CD4-positive, alpha-beta T cell treated with Interleukin-10 for 1 hour (primary cell): Measurements from ENCODE around the gene GGTLC1.
"Not testable (repeated sequence)": the region's sequence is repeated elsewhere in the genome, so short reads cannot be mapped to it uniquely, and the experiment has no call there.

Experiments
- DNase-seq: peaks from one replicate; pipeline ENCODE4 v3.0.0-alpha.2; 2020

Gene GGTLC1

DNA sequence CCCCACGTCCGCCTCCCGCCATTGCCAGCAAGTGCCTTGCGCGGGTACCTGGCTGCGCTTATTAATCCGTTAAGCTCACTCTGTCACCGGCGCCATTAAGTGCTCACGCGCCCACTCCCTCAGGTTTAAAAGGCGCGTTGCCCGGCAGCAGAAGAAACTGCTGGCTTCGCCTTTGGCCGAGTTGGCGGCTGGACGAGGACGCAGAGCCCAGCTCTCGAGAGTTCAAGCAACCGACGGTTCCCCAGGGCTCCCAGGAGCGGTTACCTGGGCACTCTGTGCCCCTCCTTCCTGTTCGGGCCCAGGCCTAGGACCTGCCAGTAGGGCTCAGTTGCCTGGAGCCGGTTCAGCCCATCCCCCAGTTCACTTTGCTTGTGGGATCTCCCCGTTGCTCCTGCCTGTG, at the start of gene GGTLC1:
TSS of gene GGTLC1 (minus strand) at position 219 of the 400 bp plus-strand sequence. CDS start 2,168 bp downstream, outside the sequence.
- no peak for DNase-seq

DNA sequence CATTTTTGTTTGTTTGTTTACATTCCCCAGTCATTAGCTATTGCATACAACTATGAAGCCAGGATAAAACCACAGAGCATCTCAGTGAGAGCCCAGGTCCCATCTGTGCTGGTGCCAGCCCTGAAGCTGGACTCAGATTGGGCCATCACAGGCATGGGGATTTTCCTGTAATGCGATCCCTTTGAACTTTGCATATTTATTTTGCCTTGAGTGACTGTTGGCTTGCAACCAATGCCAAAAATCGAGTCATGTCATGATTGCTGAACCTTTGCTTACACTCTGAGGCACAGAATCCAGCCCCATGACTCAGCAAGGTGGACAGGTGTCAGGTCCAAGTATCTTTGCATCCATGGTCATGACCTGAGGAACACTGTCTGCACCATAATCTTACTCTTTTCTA, 46.2 kb upstream of the GGTLC1 start:
- no peak for DNase-seq

DNA sequence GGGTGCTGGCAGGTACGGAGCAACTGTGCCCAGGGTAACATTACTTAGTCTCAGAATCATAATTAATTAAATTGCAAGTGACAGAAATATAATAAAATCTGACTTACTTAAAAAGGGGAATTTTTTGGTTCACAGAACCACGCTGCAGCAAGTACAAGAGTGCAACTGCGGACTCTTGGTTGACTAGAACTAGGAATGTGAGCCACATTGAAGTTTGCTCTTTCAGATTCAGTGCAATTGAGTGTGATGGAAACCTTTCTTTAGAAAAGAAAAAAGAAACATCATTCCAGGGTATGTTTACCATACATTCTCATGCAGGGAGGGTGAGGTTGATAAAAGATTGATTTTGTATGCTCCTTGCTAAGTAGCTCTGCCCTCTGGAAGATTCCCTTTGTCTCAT, 45.0 kb upstream of the GGTLC1 start:
- DNase-seq, result no peak

DNA sequence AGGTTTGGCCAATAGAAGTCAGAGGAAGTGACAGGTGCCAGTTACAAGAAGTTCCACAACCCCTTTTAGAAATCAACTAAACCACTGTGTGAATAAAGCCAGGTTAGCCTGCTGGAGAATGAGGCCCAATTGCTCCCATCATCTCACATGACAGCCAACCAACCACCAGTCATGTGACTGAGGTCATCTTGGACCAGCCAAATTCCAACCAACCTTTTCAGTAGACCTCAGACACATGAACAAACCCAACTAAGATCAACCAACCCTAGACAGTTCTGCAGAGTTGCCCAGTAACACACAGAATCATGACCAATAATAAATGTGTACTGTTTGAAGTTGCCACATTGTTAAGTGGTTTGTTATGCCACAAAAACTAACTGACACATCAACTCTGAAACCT, 44.6 kb upstream of the GGTLC1 start:
- peak; percentile 43 for DNase-seq

DNA sequence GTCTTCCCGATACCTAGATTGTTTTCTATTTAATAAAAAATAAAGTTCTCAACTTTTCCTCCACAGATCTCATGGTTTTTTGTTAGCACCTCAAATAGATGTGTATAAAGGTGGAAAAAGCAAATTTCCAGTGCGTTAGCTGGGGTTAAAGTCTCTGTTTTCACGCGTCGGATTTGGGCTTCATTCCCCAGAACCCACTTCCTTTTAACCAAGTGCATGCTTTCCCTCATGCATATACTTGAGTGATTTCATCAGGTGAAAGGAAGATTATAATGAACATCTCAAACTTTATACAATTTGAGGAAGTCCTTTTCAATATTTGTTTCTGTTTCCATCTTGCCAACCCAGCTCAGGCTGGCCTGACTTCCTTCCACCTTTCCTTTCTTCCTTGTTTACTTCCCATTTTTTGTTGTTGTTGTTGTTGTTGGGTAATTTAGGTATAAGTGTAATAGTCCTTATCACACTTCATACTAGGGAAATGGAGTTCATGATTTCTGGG, 43.9 kb upstream of the GGTLC1 start:
- peak; percentile 21 for DNase-seq

DNA sequence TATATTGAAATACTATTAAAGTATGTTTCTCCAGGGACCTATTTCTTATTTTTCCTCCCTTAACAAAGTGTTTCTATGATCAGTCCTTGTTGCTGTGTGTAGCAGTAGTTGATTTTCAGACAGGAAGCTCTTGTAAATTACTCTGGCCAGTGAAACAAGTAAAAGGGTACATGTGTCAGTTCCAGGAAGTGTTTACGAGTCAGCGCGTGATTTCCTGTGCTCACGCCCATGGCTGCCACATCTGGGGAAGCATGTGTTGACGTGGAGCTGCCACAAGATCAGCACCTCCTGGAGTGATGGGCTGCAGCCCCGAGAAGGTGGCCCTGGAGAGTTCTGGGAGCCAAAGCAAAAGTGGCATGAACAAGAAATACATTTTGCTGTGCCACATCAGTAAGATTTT, 38.6 kb upstream of the GGTLC1 start:
- DNase-seq, result peak; percentile 92

DNA sequence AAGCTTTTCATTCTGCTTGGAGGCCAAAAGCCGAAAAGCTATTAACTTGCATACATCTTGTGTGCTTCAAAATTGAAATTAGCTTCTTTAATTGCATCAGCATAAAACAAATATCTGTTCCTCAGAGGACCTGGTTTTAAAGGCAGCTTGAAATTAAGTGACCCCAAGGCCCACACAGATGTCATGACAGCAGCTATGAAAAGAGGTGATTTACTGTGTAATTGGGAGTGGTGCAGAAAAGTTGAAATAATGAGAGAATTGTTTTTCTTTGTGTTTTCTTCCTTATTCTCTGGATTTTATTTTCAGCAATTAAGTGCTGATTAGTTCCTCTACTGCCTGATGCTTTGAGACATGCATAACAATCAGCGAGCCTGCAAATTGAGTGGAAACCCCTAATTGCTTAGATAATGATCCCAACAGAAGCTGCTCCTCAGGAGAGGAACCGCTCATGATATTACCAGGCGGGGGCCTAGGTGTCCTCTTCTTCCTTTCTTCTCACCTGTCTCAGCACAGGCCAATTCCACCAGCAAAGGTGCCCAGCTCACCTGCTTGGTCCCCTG, 34.1 kb upstream of the GGTLC1 start:
- DNase-seq, result no peak

DNA sequence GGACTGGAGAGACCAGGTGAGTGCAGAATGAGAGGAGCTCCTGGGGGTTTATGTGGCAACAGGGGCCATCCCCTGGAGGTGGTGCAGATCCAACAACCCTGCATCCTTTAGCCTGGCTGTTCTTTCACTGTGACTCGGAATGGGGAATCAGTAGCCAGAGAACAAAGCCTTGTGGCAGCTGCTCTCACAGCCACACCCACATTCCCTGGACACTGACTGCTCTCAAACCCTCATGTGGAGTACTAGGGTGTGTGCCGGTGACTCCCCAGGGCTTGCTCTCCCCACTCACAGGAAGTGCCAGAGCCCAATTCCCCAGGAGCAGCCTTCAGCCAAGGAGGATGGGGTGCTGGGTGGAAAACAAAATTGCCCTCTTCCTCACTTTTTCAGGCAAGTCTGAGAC, 30.2 kb upstream of the GGTLC1 start:
- no peak for DNase-seq

DNA sequence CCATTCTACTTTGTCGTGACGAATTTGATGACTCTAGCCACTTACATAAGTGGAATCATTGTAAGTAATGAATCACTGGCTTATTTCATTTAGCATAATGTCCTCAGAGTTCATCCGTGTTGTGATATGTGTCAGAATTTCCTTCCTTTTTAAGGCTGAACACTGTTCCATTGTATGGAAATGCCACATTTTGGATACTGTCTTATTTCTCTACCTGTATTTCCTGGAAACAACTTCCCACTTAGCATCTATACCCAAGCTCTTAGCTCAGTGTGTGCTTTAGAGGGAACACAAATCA, 28.8 kb upstream of the GGTLC1 start:
- no peak for DNase-seq

DNA sequence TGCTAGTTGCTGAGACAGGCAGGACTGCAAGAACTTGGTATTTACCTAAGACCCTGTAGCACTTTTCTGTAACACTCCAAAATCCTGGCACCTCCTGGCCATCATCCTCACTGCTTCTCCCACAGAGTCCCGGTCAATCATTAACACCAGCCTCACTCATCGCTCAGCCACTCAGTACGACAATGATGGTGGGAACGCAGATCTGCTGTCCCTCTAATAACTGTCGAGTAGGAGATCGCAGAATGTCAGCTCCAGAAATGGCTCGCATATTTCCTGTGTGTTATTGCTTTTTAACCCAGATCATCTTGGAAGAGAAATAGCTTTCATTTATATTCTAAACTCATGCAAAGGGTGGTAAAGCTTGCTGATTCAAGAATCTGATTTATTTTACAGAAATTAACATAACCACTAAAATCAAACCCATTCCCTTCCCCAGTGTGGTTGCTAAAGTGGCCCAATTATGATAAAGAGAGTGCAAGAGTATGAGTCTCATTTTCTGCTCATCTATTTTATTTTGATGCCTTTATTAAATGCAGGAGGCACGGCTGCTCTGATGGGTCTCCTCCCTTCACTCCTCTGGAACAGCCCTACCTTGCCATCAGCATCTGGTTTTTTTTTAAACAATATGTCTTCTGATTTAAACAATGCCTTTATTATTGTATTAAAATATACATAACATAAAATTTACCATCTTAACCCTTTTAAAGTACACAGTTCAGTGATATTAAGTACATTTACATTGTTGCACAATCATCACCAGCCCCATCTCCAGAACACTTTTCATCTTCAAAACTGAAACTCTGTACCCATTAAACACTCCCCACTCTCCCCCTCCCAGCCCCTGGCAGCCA, 28.3 kb upstream of the GGTLC1 start:
- no peak for DNase-seq

DNA sequence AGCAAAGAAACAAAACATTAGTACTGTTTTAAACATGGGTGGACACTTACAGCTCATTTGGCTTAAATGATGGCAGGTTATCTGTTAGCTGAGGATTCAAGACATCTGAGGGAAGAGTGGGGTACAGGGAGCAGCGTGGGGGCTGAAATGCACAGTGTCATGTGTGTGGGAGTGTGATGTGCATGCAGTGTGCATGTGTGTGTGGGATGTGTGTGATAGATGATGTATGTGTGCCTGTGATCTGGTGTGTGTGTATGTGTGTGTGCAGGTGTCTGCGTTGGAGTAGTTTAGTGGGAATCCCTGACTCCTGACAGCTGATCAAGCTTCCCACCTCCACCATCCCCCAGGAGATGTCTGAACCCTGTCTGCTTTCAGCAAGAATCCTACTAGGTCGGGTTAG, 25.4 kb upstream of the GGTLC1 start:
- DNase-seq, result no peak

DNA sequence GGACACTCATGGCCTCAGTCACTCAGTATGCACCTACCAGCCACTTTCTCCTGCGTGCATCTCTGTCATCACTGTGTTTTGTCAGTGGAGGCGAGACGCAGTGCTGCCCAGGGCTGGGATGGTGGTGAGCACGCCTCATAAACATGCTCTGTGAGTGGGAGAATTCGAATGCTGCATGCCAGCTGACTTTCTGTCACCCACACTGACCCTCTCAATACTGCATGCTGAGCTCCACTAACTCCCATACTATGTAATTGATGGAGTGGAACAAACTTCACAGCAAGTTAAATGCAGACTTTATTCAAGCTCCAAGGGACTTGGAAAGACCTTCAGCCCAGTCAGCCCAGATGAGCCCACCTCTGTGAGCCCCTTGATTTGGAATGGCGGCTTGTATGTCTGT, 22.7 kb upstream of the GGTLC1 start:
- DNase-seq, result no peak

DNA sequence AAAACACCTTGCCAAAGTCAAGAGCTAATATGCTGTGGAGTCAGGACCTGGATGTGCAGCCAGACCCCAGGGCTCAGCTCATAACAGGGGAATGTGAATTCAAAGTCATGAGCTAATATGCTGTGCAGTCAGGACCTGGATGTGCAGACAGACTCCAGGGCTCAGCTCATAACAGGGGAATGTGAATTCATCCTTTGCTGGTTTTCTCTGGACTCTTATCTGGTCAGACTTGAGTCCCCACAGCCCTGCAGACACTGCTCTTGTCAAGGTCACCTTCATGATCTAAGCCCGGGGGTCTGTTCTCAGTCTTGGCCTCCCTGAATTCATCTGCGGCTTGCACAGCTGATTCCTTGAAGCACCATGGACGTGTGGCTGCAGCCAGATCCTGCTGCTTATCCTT, 19.2 kb upstream of the GGTLC1 start:
- DNase-seq, result no peak

DNA sequence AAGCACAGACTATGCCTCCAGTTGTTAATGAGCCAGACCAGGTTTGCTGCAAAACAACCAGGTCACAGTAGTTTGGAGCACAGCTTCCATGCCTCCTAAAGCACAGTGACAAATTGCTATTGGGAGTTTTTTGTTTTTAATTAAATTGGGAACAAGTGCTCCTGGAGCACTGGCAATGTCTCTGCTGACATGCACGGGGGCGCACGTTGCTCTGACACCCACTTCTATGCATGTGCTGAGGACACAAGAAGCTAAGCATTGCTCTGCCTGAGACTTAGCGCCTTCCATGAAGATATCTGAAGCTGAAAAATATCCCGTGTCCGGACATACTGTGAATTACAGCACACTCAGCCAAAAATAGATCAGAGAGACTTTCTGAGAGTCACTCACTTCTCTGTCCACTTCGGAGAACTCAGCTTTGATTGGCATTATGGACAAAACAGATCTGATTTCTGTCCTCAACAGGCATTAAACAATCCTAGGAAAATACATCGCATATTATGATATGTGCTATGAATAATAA, 18.6 kb upstream of the GGTLC1 start:
- DNase-seq, result no peak

DNA sequence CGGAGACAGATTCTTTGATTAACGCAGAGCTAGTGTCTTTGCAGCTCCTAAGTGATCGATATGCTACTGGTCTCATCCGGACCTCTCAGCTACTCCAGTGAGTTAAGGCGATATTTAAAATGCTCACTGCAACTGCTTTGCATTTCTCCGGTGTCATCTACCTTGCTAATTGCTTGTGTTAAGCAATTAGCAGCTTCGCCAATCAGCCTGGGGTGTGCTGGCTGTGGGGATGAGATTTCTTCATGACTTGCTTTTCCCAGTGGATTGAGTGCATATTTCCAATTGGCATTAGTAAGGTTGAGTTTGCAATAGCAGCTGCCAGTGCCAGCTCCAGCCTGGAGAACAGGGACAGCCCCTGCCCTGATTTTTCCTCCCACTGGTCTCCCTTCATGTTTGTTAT, 18.0 kb upstream of the GGTLC1 start:
- DNase-seq, result no peak

DNA sequence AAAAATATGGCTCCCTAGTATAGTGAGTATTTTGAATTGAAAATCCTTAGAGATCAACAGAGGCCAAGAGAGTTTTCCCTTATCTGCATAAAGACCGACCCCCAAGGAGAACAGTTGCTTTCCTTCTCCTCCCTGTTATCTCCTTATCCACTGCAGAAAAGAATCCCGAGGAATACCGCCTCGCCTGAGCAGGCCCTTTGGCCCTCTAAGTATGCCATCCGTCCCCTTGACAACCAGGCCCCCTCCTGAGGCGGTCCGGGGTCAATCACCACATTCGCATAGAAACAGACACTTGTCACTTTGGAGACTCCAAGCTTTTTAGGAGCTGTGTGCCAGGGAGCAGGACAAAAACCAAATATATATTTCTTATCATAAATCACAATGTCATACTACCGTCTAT, 15.9 kb upstream of the GGTLC1 start:
- DNase-seq, result no peak

DNA sequence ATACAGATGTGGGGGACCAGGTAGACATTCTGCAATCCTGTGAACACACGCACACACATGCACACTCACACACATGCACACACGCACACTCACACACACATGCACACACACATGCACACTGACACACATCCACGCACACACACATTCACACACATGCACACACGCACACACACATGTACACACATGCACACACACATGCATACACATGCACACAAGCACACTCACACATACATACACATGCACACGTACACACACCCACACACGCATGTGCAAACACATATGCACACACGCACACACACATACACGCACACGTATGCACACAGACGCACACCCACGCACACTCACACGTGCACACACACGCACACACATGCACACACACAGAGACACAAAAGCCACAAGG, 14.3 kb upstream of the GGTLC1 start:
- no peak for DNase-seq

DNA sequence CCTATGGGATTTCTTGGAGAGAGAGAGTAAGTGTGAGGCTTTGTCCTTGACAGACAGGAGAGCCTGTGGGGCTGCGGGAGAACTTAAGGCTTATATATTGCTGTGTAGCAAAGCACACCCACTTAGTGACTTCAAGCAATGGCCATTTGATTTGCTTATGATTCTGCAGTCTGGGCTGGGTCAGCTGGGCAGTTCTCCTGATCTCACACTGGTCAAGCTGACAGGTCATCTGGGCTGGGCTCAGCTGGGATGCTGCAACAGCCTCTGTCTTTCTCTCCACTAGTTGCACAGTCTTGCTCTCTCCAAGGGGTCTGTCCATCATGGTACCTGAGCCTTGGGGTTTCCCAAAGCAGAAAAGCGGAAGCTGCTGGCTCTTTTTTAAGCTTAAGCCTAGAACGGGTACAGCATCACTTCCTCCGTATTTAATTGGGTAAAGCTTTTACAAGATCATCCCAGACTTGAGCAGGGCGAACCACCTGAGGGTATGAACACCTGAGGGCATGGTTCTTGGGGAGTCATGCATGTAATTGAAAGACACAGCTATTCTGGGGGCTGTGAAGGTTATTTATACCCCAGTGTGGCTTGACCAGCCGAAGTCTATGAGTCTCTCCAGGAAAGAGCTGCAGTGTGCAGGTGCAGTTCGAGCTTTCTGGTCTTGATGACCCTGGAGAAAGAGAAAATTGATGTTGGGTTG, 13.3 kb upstream of the GGTLC1 start:
- DNase-seq, result no peak

DNA sequence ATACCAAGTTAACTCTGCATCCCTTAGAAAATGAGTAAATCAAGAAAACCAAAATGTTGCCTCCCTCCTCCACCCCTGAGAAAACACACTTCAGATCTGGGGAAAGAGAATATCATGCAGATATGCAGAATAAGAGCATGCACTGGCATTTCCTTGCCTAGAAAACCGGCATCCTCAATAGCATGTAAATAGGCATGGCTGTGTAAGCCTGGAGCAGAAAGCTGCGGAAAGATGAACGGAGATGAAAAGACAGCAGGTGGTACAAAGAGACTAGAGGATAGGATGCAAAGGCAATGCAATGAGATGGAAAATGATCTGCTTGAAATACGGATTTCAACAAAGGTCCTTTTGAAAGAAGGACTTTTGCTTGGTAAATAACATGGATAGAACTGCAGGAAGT, 10.3 kb upstream of the GGTLC1 start:
- DNase-seq, result no peak

DNA sequence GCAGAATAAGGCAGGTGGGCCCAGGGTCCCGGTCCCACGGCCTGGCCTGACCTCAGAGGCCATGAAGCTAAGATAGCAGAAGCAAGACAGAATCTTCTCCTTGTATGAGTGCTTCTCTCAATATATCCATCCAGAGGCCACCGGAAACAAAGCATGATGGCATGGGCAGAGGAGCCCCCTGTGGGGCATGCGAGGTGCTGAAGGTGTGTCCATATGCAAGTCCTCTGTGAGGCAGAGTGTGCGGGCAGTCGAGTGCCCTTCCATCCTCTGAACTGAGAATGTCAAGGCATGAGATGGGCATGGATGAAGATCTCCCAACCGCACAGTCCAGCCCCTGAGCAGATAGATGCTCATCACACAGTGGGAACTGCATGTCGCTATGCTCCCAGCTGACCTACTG, 9.8 kb upstream of the GGTLC1 start:
- no peak for DNase-seq

DNA sequence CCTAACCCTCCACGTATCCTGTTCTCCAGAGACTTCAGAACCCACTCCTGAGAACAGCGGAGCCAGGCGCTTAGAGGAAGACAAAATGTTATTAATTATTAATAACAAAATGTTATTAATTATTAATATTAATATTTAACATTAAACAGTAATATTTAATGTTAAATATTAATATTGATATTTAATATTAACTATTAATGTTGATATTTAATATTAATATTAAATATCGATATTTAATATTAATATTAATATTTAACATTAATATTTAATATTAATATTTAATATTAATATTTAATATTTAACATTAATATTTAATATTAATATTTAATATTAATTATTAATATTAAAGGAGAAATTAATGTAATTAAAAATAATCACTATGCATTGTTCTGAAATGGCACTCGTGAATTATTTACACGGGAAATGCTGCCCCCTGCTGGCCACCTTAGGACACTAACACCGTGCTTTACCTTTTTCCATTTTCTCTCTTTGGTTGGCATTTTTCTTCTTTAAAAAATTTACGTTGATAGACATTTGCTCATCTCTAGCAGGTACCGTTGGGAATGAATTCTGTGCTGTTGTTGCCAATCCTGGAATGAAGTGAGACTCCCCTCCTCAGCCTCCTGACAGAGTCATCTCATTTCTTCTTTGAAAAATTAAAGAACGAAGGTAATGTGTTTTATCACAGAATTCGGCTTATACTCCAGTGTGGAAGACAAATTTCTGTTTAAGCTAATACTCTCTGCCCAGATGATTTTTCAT, 7.5 kb upstream of the GGTLC1 start:
- DNase-seq, result peak; percentile 63

DNA sequence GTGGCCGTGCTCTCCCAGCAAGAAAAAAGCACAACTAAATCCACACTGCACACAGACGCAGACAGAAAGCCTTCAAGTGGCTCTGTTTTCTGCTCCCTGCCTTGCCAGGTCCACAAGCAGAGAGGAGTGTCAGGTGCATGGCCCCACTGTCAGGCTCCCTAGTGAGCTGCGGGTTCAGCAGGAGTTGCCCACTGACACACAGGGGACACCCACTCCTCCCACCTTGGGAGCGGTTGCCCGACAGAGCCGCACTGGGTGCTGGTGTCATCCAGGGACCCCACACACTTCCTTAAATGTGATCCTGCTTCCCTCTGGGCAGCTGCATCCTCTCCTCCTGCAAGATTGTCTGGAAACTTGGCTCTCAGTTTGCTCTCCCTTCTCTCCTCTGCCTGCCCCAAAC, 6.7 kb upstream of the GGTLC1 start:
- DNase-seq, result not testable (repeated sequence)

DNA sequence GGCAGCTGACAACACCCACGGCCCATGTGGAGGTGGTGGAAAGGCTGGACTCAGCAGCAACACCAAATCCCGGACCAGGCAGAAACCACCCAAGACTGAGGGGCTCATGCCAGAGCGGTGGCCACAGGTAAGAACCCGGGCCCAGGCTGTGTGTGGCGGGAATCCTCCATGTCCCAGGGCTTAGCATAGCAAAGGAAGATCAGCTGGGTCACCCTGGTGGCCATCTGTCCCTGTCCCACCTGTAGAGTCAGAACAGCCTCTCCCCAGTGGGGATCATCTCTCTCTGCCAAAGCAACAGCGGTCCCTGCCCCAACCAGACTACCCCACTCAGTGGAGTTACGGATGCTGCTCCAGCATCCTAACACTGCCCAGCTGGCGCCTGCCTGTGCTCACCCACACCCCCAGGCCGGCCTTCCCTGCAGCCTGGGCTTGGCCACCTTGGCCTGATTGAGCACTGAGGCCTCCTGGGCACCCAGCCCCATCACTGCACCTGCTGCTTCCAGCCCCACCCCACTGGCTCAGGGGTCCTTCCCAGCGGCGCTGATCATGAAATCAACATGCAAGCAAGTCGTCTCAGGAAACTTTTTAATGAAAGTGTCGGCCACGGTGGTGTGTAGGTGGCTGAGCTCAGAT, 5.5 kb upstream of the GGTLC1 start:
- not testable (repeated sequence) for DNase-seq
